Gastrocnemius medialis (tissue), 4 donors: Measurements from ENCODE around the gene ZNF580.

ENCODE experiments used
- POLR2A ChIP-seq, 2 donors: fragments of 450-650 bp; IDR thresholded peaks; one replicate each; pipeline ENCODE4 v1.6.1; 2017; ENCODE audit warnings: antibody characterized with exemption in 2 of 2, mild to moderate bottlenecking in 2 of 2, moderate library complexity in 2 of 2
- TF ChIP-seq, protein P1 (sequence below), 5 experiments: fragments of 450-650 bp in 3 of 5; fragments of 200-600 bp in 2 of 5; sonication (generic) in 2 of 5; IDR thresholded peaks in 4 of 5; conservative IDR thresholded peaks in 1 of 5; 1 replicate in 4 of 5; 2 replicates in 1 of 5; pipeline ENCODE4 v1.5.1; 2016 to 2019; ENCODE audit warnings: antibody characterized with exemption in 5 of 5, mild to moderate bottlenecking in 3 of 5, moderate library complexity in 3 of 5

DNA sequence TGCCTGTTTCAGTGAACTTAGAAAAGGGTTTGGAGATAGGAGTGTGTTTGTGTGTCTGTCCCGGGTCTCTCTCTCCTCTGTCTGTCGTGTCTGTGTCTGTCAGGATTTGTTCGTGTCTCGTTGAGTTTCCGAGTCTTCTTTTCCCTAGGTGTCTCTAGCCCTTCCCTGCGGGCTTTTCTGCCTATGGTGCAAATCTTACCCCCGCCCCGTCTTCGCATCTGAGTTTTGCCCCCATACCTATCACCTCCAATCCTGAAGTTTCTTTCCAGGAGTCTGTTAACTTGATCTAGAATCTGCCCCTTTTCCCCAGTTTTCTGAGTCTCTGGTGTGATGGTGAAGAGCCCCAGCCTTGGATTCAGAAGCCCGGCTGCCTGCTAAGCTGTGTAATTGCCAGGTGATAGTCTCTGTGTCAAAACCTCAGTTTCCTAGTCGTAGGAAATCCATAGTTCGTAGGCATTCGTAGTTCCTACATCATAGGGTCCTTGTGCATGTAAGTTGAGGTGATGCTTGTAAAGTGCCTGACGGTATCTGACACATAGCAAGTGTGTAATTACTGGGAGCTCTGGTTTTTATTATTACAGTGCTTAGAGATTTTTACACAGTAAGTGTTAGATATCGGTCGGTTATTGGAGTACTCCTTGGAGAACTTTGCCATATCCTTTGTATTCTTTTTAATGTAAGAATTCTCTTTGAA, 35.0 kb downstream of the ZNF580 start:
- TF ChIP-seq POLR2A (IDR thresholded peaks at IDR 0.05) = no peak
- TF ChIP-seq, protein P1, sequence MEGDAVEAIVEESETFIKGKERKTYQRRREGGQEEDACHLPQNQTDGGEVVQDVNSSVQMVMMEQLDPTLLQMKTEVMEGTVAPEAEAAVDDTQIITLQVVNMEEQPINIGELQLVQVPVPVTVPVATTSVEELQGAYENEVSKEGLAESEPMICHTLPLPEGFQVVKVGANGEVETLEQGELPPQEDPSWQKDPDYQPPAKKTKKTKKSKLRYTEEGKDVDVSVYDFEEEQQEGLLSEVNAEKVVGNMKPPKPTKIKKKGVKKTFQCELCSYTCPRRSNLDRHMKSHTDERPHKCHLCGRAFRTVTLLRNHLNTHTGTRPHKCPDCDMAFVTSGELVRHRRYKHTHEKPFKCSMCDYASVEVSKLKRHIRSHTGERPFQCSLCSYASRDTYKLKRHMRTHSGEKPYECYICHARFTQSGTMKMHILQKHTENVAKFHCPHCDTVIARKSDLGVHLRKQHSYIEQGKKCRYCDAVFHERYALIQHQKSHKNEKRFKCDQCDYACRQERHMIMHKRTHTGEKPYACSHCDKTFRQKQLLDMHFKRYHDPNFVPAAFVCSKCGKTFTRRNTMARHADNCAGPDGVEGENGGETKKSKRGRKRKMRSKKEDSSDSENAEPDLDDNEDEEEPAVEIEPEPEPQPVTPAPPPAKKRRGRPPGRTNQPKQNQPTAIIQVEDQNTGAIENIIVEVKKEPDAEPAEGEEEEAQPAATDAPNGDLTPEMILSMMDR (IDR thresholded peaks at IDR 0.05 in 4 of 5, conservative IDR thresholded peaks at IDR 0.05 in 1 of 5) = no peak
